ENCODE data around the gene NPFFR1.

The NPFFR1 gene

GRCh38 chr10:70283445-70284399 is at the start of gene NPFFR1:
Gene NPFFR1, minus strand, starts transcription at chr10:70284004. Its CDS starts 328 bp downstream, at chr10:70283676.
- no peak for DNase-seq (ENCODE audit: low spot score)

- DNase-seq (ENCODE audit: low spot score), result no peak
Measured at GRCh38 chr10:70333268-70333667, 49.5 kb upstream of the NPFFR1 start.

- peak; percentile 31 for DNase-seq (ENCODE audit: low spot score)
Measured at GRCh38 chr10:70331486-70332268, 47.9 kb upstream of the NPFFR1 start.

- no peak for DNase-seq (ENCODE audit: low spot score)
Measured at GRCh38 chr10:70331160-70331485, 47.3 kb upstream of the NPFFR1 start.

GRCh38 chr10:70330671-70331070 is 46.9 kb upstream of the NPFFR1 start:
- DNase-seq (ENCODE audit: low spot score), result no peak

- no peak for DNase-seq (ENCODE audit: low spot score)
Measured at GRCh38 chr10:70328967-70329366, 45.2 kb upstream of the NPFFR1 start.

- no peak for DNase-seq (ENCODE audit: low spot score)
Measured at GRCh38 chr10:70328018-70328417, 44.2 kb upstream of the NPFFR1 start.

GRCh38 chr10:70324951-70325781 is 41.4 kb upstream of the NPFFR1 start:
- no peak for DNase-seq (ENCODE audit: low spot score)

- DNase-seq (ENCODE audit: low spot score), result no peak
Measured at GRCh38 chr10:70324339-70324861, 40.6 kb upstream of the NPFFR1 start.

- DNase-seq (ENCODE audit: low spot score), result no peak
Measured at GRCh38 chr10:70323697-70324338, 40.0 kb upstream of the NPFFR1 start.

GRCh38 chr10:70323138-70323696 is 39.4 kb upstream of the NPFFR1 start:
- no peak for DNase-seq (ENCODE audit: low spot score)

- DNase-seq (ENCODE audit: low spot score), result no peak
Measured at GRCh38 chr10:70321897-70322890, 38.4 kb upstream of the NPFFR1 start.

- no peak for DNase-seq (ENCODE audit: low spot score)
Measured at GRCh38 chr10:70321233-70321632, 37.4 kb upstream of the NPFFR1 start.

- DNase-seq (ENCODE audit: low spot score), result no peak
Measured at GRCh38 chr10:70320751-70321150, 36.9 kb upstream of the NPFFR1 start.

- no peak for DNase-seq (ENCODE audit: low spot score)
Measured at GRCh38 chr10:70319824-70320223, 36.0 kb upstream of the NPFFR1 start.

GRCh38 chr10:70319183-70319582 is 35.4 kb upstream of the NPFFR1 start:
- no peak for DNase-seq (ENCODE audit: low spot score)

- no peak for DNase-seq (ENCODE audit: low spot score)
Measured at GRCh38 chr10:70317943-70318318, 34.1 kb upstream of the NPFFR1 start.

- no peak for DNase-seq (ENCODE audit: low spot score)
Measured at GRCh38 chr10:70317272-70317942, 33.6 kb upstream of the NPFFR1 start.

- no peak for DNase-seq (ENCODE audit: low spot score)
Measured at GRCh38 chr10:70315815-70316214, 32.0 kb upstream of the NPFFR1 start.
